ENCODE measurements around the gene TMEM255A. TPM values are rescaled to one million over a fixed set of nuclear protein-coding genes. Genes with fewer than 3 reads are reported as not detected.

The TMEM255A gene
- total and polyA plus RNA-seq, 2 of the 13 experiments (the other 11 are each of a cell fraction or from before 2014, with no cell fraction given) = 0.13 to 0.40 TPM

DNA sequence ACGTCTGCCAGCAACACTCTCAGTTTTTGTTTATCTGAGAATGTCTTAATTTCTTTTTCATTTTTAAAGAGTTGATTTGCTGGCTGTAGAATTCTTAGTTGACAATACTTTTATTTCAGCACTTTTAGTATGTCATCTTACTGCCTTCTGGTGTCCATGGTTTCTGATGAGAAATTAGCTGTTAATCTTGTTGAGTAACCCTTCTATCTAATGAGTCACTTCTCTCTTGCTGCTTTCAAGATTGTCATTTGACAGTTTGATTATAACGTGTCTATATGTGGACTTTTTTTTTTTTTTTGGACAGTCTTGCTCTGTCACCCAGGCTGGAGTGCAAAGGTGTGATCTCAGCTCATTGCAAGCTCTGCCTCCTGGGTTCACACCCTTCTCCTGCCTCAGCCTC lies 24.0 kb upstream of the TMEM255A start:
- ChIA-PET POLR2A (no interaction called here), CTCF (ENCODE audit: low intra/inter-chr PET ratio, low total read pairs) (no interaction called here)
- Histone ChIP-seq H3K79me2 (ENCODE audit: insufficient read depth, low read length) (no peaks in the 10 kb centered on the region), H3K36me3 (replicated peaks in 1 of 2; ENCODE audit: control insufficient read depth in 1 of 2, insufficient read depth in 2 of 2, low read length in 2 of 2) (no peaks in the 10 kb centered on the region), H3K9me3 (ENCODE audit: low read length) (peaks cover 8% of the 10 kb centered on the region), H4K20me1 (ENCODE audit: insufficient read depth, low read length) (no peaks in the 10 kb centered on the region), H3K27ac (ENCODE audit: extremely low read length, insufficient read depth, low read length) (no peak overlapping the region), H3K27me3 (ENCODE audit: control insufficient read depth in 1 of 2, insufficient read depth in 2 of 2, low read length in 2 of 2) (no peaks in the 10 kb centered on the region), H3K4me2 (ENCODE audit: low read depth, low read length) (no peak overlapping the region), H3K9ac (ENCODE audit: insufficient read depth, low read depth, low read length) (no peak overlapping the region), H2AFZ (ENCODE audit: low read length) (no peak overlapping the region), H3K4me3 (replicated peaks in 1 of 3; ENCODE audit: insufficient read depth in 1 of 3, low read depth in 2 of 3, low read length in 3 of 3) (no peak overlapping the region), H3K4me1 (ENCODE audit: insufficient read depth, low read length) (no peaks in the 10 kb centered on the region)
- TF ChIP-seq ZBTB7B (CRISPR knock-in tag; IDR thresholded peaks at IDR 0.05) (no peak), ZBTB1 (CRISPR knock-in tag; IDR thresholded peaks at IDR 0.05; ENCODE audit: borderline replicate concordance) (no peak), TBX3 (IDR thresholded peaks at IDR 0.05; ENCODE audit: borderline replicate concordance) (no peak), HDAC2 (CRISPR knock-in tag; IDR thresholded peaks at IDR 0.05) (no peak), ZNF121 (CRISPR knock-in tag; IDR thresholded peaks at IDR 0.05) (no peak), CCAR2 (optimal IDR thresholded peaks at IDR 0.05; ENCODE audit: low read depth, low read length) (no peak), ZNF484 (CRISPR knock-in tag; IDR thresholded peaks at IDR 0.05; ENCODE audit: borderline replicate concordance, low read depth) (no peak), SSRP1 (CRISPR knock-in tag; IDR thresholded peaks at IDR 0.05) (no peak)
- TF ChIP-seq, protein P1, sequence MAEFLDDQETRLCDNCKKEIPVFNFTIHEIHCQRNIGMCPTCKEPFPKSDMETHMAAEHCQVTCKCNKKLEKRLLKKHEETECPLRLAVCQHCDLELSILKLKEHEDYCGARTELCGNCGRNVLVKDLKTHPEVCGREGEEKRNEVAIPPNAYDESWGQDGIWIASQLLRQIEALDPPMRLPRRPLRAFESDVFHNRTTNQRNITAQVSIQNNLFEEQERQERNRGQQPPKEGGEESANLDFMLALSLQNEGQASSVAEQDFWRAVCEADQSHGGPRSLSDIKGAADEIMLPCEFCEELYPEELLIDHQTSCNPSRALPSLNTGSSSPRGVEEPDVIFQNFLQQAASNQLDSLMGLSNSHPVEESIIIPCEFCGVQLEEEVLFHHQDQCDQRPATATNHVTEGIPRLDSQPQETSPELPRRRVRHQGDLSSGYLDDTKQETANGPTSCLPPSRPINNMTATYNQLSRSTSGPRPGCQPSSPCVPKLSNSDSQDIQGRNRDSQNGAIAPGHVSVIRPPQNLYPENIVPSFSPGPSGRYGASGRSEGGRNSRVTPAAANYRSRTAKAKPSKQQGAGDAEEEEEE (CRISPR knock-in tag; IDR thresholded peaks at IDR 0.05; ENCODE audit: borderline replicate concordance) = no peak
- TF ChIP-seq, protein P2, sequence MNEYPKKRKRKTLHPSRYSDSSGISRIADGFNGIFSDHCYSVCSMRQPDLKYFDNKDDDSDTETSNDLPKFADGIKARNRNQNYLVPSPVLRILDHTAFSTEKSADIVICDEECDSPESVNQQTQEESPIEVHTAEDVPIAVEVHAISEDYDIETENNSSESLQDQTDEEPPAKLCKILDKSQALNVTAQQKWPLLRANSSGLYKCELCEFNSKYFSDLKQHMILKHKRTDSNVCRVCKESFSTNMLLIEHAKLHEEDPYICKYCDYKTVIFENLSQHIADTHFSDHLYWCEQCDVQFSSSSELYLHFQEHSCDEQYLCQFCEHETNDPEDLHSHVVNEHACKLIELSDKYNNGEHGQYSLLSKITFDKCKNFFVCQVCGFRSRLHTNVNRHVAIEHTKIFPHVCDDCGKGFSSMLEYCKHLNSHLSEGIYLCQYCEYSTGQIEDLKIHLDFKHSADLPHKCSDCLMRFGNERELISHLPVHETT (CRISPR knock-in tag; conservative IDR thresholded peaks at IDR 0.05) = no peak
- TF ChIP-seq, protein P3, sequence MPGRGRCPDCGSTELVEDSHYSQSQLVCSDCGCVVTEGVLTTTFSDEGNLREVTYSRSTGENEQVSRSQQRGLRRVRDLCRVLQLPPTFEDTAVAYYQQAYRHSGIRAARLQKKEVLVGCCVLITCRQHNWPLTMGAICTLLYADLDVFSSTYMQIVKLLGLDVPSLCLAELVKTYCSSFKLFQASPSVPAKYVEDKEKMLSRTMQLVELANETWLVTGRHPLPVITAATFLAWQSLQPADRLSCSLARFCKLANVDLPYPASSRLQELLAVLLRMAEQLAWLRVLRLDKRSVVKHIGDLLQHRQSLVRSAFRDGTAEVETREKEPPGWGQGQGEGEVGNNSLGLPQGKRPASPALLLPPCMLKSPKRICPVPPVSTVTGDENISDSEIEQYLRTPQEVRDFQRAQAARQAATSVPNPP (CRISPR knock-in tag; IDR thresholded peaks at IDR 0.05) = no peak
- in situ Hi-C loops (cut with HindIII; ENCODE audit: extremely low pct_ligation_motif_present, low pct_unique_long_range_greater_than_20kb) (no loop called here), intact Hi-C loops (cut with micrococcal nuclease; ENCODE audit: unreplicated experiment) (no loop called here)
- no peak for DNase-seq (ENCODE audit: low spot score)
- WGBS (ENCODE audit: low lambda C conversion rate) = 3% methylated on average over 2 of the region's 2 CpGs
- BruUV-seq (replicated peaks) = no TSS peak
- ATAC-seq = no peak
- no peak for FAIRE-seq
